ENCODE results near the gene OR6C4.
"Not testable (repeated sequence)": the region's sequence is repeated elsewhere in the genome, so short reads cannot be mapped to it uniquely, and the experiment has no call there.

Gene OR6C4

GRCh38 chr12:55516391-55516790, 33.0 kb upstream of the OR6C4 start:
- H2BK12ac ChIP-seq (ENCODE audit: low read length) = no peak overlapping the region
- no peak overlapping the region for H2AK5ac ChIP-seq (ENCODE audit: low read depth, low read length)
- H3K14ac ChIP-seq (ENCODE audit: low read length) = no peak overlapping the region
- H3K27me3 ChIP-seq (ENCODE audit: control insufficient read depth in 3 of 3, insufficient read depth in 3 of 3, low read depth in 1 of 3, low read length in 3 of 3) = no peaks in the 10 kb centered on the region
- no peaks in the 10 kb centered on the region for H3K36me3 ChIP-seq (replicated peaks in 1 of 2; ENCODE audit: control insufficient read depth in 2 of 2, insufficient read depth in 2 of 2, low read length in 2 of 2)
- no peak overlapping the region for H4K8ac ChIP-seq (ENCODE audit: low read depth, low read length)
- no peak overlapping the region for H2BK5ac ChIP-seq (ENCODE audit: low read length)
- no peak overlapping the region for H3K4ac ChIP-seq (ENCODE audit: low read length)
- no peaks in the 10 kb centered on the region for H3K9me3 ChIP-seq (replicated peaks in 1 of 2; ENCODE audit: control insufficient read depth in 2 of 2, insufficient read depth in 1 of 2, low read depth in 1 of 2, low read length in 2 of 2)
- H2BK15ac ChIP-seq (ENCODE audit: low read length) = no peak overlapping the region
- H3K18ac ChIP-seq (ENCODE audit: low read length) = no peak overlapping the region
- H2BK120ac ChIP-seq (ENCODE audit: low read depth, low read length) = no peak overlapping the region
- no peak overlapping the region for H3K9ac ChIP-seq (ENCODE audit: low read depth, low read length, poor library complexity)
- H3K27ac ChIP-seq (replicated peaks; ENCODE audit: low read length) = no peak overlapping the region
- H4K91ac ChIP-seq (ENCODE audit: low read depth, low read length, poor library complexity) = no peak overlapping the region
- H3K4me3 ChIP-seq (ENCODE audit: low read length in 2 of 2) = no peak overlapping the region
- no peak overlapping the region for H2AFZ ChIP-seq (ENCODE audit: low read length)
- H3K4me1 ChIP-seq (ENCODE audit: control insufficient read depth in 2 of 2, insufficient read depth in 1 of 2, low read depth in 1 of 2, low read length in 2 of 2) = no peaks in the 10 kb centered on the region
- H3K79me1 ChIP-seq (ENCODE audit: low read depth, low read length) = no peaks in the 10 kb centered on the region
- no peak overlapping the region for H3K23ac ChIP-seq (ENCODE audit: low read depth, low read length, poor library complexity)
- H3K4me2 ChIP-seq (ENCODE audit: insufficient read depth, low read length, poor library complexity, severe bottlenecking) = no peak overlapping the region
- DNase-seq (ENCODE audit: low spot score) = no peak

DNA sequence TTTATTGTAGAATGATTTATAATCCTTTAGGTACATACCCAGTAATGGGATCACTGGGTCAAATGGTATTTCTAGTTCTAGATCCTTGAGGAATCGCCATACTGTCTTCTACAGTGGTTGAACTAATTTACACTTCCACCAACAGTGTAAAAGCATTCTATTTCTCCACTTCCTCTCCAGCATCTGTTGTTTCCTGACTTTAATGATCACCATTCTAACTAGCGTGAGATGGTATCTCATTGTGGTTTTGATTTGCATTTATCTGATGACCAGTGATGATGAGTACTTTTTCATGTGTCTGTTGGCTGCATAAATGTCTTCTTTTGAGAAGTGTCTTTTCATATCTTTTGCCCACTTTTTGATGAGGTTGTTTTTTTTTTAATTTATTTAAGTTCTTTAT, 1.2 kb upstream of the OR6C4 start:
- H3K36me3 ChIP-seq (replicated peaks in 1 of 2; ENCODE audit: control insufficient read depth in 2 of 2, insufficient read depth in 2 of 2, low read length in 2 of 2); H2BK5ac ChIP-seq (ENCODE audit: low read length); H3K79me1 ChIP-seq (ENCODE audit: low read depth, low read length); H3K4me2 ChIP-seq (ENCODE audit: insufficient read depth, low read length, poor library complexity, severe bottlenecking); H3K4me1 ChIP-seq (ENCODE audit: control insufficient read depth in 2 of 2, insufficient read depth in 1 of 2, low read depth in 1 of 2, low read length in 2 of 2); H3K27me3 ChIP-seq (ENCODE audit: control insufficient read depth in 3 of 3, insufficient read depth in 3 of 3, low read depth in 1 of 3, low read length in 3 of 3); H2BK12ac ChIP-seq (ENCODE audit: low read length); H3K23ac ChIP-seq (ENCODE audit: low read depth, low read length, poor library complexity); H3K4me3 ChIP-seq (ENCODE audit: low read length in 2 of 2); H3K14ac ChIP-seq (ENCODE audit: low read length); H3K9ac ChIP-seq (ENCODE audit: low read depth, low read length, poor library complexity); H3K9me3 ChIP-seq (replicated peaks in 1 of 2; ENCODE audit: control insufficient read depth in 2 of 2, insufficient read depth in 1 of 2, low read depth in 1 of 2, low read length in 2 of 2); H3K4ac ChIP-seq (ENCODE audit: low read length); H4K8ac ChIP-seq (ENCODE audit: low read depth, low read length); DNase-seq (ENCODE audit: low spot score); H2AK5ac ChIP-seq (ENCODE audit: low read depth, low read length); H2BK120ac ChIP-seq (ENCODE audit: low read depth, low read length); H3K18ac ChIP-seq (ENCODE audit: low read length); H2BK15ac ChIP-seq (ENCODE audit: low read length); H3K27ac ChIP-seq (replicated peaks; ENCODE audit: low read length); H2AFZ ChIP-seq (ENCODE audit: low read length); H4K91ac ChIP-seq (ENCODE audit: low read depth, low read length, poor library complexity): not testable (repeated sequence)
- no CpG with 5 or more reads among the region's 2 CpGs for WGBS, 2 donors (ENCODE audit: extremely low coverage in 2 of 2, insufficient read length in 2 of 2, insufficient replicate concordance in 1 of 2)

GRCh38 chr12:55548756-55549155, 646 bp upstream of the OR6C4 start:
- no peak overlapping the region for H3K18ac ChIP-seq (ENCODE audit: low read length)
- H4K91ac ChIP-seq (ENCODE audit: low read depth, low read length, poor library complexity) = no peak overlapping the region
- H2AK5ac ChIP-seq (ENCODE audit: low read depth, low read length) = no peak overlapping the region
- H2BK15ac ChIP-seq (ENCODE audit: low read length) = no peak overlapping the region
- no peak overlapping the region for H3K23ac ChIP-seq (ENCODE audit: low read depth, low read length, poor library complexity)
- no peak overlapping the region for H4K8ac ChIP-seq (ENCODE audit: low read depth, low read length)
- H2BK5ac ChIP-seq (ENCODE audit: low read length) = no peak overlapping the region
- no peak overlapping the region for H3K4me2 ChIP-seq (ENCODE audit: insufficient read depth, low read length, poor library complexity, severe bottlenecking)
- no peak overlapping the region for H3K9ac ChIP-seq (ENCODE audit: low read depth, low read length, poor library complexity)
- DNase-seq (ENCODE audit: low spot score) = no peak
- no peak overlapping the region for H2BK120ac ChIP-seq (ENCODE audit: low read depth, low read length)
- no peaks in the 10 kb centered on the region for H3K27me3 ChIP-seq (ENCODE audit: control insufficient read depth in 3 of 3, insufficient read depth in 3 of 3, low read depth in 1 of 3, low read length in 3 of 3)
- H3K79me1 ChIP-seq (ENCODE audit: low read depth, low read length) = no peaks in the 10 kb centered on the region
- H3K9me3 ChIP-seq (replicated peaks in 1 of 2; ENCODE audit: control insufficient read depth in 2 of 2, insufficient read depth in 1 of 2, low read depth in 1 of 2, low read length in 2 of 2) = peaks cover 0 to 2% of the 10 kb centered on the region in 2 donors
- no peak overlapping the region for H2BK12ac ChIP-seq (ENCODE audit: low read length)
- H3K27ac ChIP-seq (replicated peaks; ENCODE audit: low read length) = no peak overlapping the region
- no peaks in the 10 kb centered on the region for H3K36me3 ChIP-seq (replicated peaks in 1 of 2; ENCODE audit: control insufficient read depth in 2 of 2, insufficient read depth in 2 of 2, low read length in 2 of 2)
- no peak overlapping the region for H3K4ac ChIP-seq (ENCODE audit: low read length)
- no peak overlapping the region for H2AFZ ChIP-seq (ENCODE audit: low read length)
- no peak overlapping the region for H3K4me3 ChIP-seq (ENCODE audit: low read length in 2 of 2)
- no peaks in the 10 kb centered on the region for H3K4me1 ChIP-seq (ENCODE audit: control insufficient read depth in 2 of 2, insufficient read depth in 1 of 2, low read depth in 1 of 2, low read length in 2 of 2)
- H3K14ac ChIP-seq (ENCODE audit: low read length) = no peak overlapping the region

- Histone ChIP-seq H3K4me3 (ENCODE audit: low read length in 2 of 2) (no peak overlapping the region), H3K18ac (ENCODE audit: low read length) (no peak overlapping the region), H3K36me3 (replicated peaks in 1 of 2; ENCODE audit: control insufficient read depth in 2 of 2, insufficient read depth in 2 of 2, low read length in 2 of 2) (no peaks in the 10 kb centered on the region), H2BK5ac (ENCODE audit: low read length) (no peak overlapping the region), H4K8ac (ENCODE audit: low read depth, low read length) (no peak overlapping the region), H2BK120ac (ENCODE audit: low read depth, low read length) (no peak overlapping the region), H4K91ac (ENCODE audit: low read depth, low read length, poor library complexity) (no peak overlapping the region), H3K4me1 (ENCODE audit: control insufficient read depth in 2 of 2, insufficient read depth in 1 of 2, low read depth in 1 of 2, low read length in 2 of 2) (peaks cover 0 to 3% of the 10 kb centered on the region in 2 donors), H2BK15ac (ENCODE audit: low read length) (no peak overlapping the region), H3K9ac (ENCODE audit: low read depth, low read length, poor library complexity) (no peak overlapping the region), H3K4ac (ENCODE audit: low read length) (no peak overlapping the region), H3K4me2 (ENCODE audit: insufficient read depth, low read length, poor library complexity, severe bottlenecking) (no peak overlapping the region), H2AFZ (ENCODE audit: low read length) (no peak overlapping the region), H3K23ac (ENCODE audit: low read depth, low read length, poor library complexity) (no peak overlapping the region), H3K27ac (replicated peaks; ENCODE audit: low read length) (no peak overlapping the region), H2AK5ac (ENCODE audit: low read depth, low read length) (no peak overlapping the region), H3K14ac (ENCODE audit: low read length) (no peak overlapping the region), H3K79me1 (ENCODE audit: low read depth, low read length) (no peaks in the 10 kb centered on the region), H3K27me3 (ENCODE audit: control insufficient read depth in 3 of 3, insufficient read depth in 3 of 3, low read depth in 1 of 3, low read length in 3 of 3) (no peaks in the 10 kb centered on the region), H2BK12ac (ENCODE audit: low read length) (no peak overlapping the region), H3K9me3 (replicated peaks in 1 of 2; ENCODE audit: control insufficient read depth in 2 of 2, insufficient read depth in 1 of 2, low read depth in 1 of 2, low read length in 2 of 2) (peaks cover 5 to 7% of the 10 kb centered on the region in 2 donors)
- DNase-seq (ENCODE audit: low spot score) = no peak
Measured at GRCh38 chr12:55554296-55554695, 4.9 kb downstream of the OR6C4 start.

Measured in neuronal stem cell (in vitro differentiated cells).